Effector CD8-positive, alpha-beta T cell (primary cell): ENCODE data around the gene NPIPB8.
"Not testable (repeated sequence)": the region's sequence is repeated elsewhere in the genome, so short reads cannot be mapped to it uniquely, and the experiment has no call there.

Experiments used
- DNase-seq: peaks from one replicate; lab custom pipeline; 2025; lab: John Stamatoyannopoulos, UW

Gene NPIPB8

GRCh38 chr16:28607116-28607623 lies 30.7 kb upstream of the NPIPB8 start:
- DNase-seq = no peak

GRCh38 chr16:28607681-28608495 lies 30.0 kb upstream of the NPIPB8 start:
- DNase-seq = not testable (repeated sequence)

GRCh38 chr16:28608496-28608808 lies 29.4 kb upstream of the NPIPB8 start:
- DNase-seq = not testable (repeated sequence)

- DNase-seq = not testable (repeated sequence)
Measured at GRCh38 chr16:28608867-28609596, 28.8 kb upstream of the NPIPB8 start.

- no peak for DNase-seq
Measured at GRCh38 chr16:28609631-28610594, 28.0 kb upstream of the NPIPB8 start, which contains the start of gene SULT1A1. Gene SULT1A1 (minus strand): TSS chr16:28610044. CDS start chr16:28608855, 1,189 bp downstream.

GRCh38 chr16:28610595-28611191 lies 27.2 kb upstream of the NPIPB8 start:
- no peak for DNase-seq

GRCh38 chr16:28612359-28613280 lies 25.2 kb upstream of the NPIPB8 start:
- DNase-seq = not testable (repeated sequence)

- not testable (repeated sequence) for DNase-seq
Measured at GRCh38 chr16:28613912-28614311, 24.0 kb upstream of the NPIPB8 start.

GRCh38 chr16:28614561-28614960 lies 23.3 kb upstream of the NPIPB8 start:
- DNase-seq = not testable (repeated sequence)

GRCh38 chr16:28615486-28616223 lies 22.2 kb upstream of the NPIPB8 start:
- not testable (repeated sequence) for DNase-seq

- not testable (repeated sequence) for DNase-seq
Measured at GRCh38 chr16:28616224-28616577, 21.7 kb upstream of the NPIPB8 start.

- no peak for DNase-seq
Measured at GRCh38 chr16:28616636-28617035, 21.2 kb upstream of the NPIPB8 start.

- no peak for DNase-seq
Measured at GRCh38 chr16:28617874-28618273, 20.0 kb upstream of the NPIPB8 start.

- not testable (repeated sequence) for DNase-seq
Measured at GRCh38 chr16:28620316-28620715, 17.5 kb upstream of the NPIPB8 start.

GRCh38 chr16:28621481-28622155 lies 16.2 kb upstream of the NPIPB8 start:
- no peak for DNase-seq

- not testable (repeated sequence) for DNase-seq
Measured at GRCh38 chr16:28622532-28623171, 15.2 kb upstream of the NPIPB8 start.

GRCh38 chr16:28623172-28623711 lies 14.6 kb upstream of the NPIPB8 start:
- DNase-seq = peak; percentile 56

GRCh38 chr16:28630905-28631304 lies 7.0 kb upstream of the NPIPB8 start:
- DNase-seq = not testable (repeated sequence)
